GM21619 (cell line): ENCODE measurements around the gene MAP2K2.
"Not testable (repeated sequence)": the region's sequence is repeated elsewhere in the genome, so short reads cannot be mapped to it uniquely, and the experiment has no call there.

ENCODE experiments used
- ATAC-seq: cut with Tn5 transposase; IDR thresholded peaks from one replicate; pipeline ENCODE4 v1.9.1; 2021; ENCODE audit not compliant: unreplicated experiment

The MAP2K2 gene

DNA sequence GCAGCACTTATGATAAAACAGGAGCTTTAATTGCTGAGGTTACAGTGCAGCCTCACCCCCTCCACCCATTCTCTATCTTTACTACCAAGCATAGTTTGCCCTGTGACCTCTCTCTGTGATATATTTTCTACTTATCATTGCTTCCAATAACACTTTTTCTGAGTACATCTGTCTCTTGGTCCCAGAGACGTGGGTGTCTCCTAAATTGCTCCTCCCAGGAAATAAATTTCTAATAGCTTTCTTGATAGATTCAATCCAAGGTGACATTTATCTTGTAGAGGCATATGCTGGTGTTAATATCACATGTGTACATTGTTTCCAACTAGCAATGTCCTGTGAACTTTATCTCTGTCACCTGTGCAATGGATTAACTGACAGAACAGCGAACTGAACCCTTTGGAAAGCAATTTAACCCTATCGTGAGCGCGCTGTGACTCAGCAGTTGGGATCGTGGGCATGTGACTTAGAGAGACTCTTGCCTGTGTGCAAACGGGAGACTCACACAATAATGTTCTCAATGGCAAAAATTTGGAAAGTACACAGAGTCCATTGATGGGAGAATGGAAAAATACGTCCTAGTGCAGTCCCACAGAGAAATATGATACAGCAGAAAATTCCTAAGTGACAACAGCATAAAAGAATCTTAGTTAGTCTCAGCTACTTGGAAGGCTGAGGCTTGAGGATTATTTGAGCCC lies 7.0 kb upstream of the MAP2K2 start:
- ATAC-seq = no peak

DNA sequence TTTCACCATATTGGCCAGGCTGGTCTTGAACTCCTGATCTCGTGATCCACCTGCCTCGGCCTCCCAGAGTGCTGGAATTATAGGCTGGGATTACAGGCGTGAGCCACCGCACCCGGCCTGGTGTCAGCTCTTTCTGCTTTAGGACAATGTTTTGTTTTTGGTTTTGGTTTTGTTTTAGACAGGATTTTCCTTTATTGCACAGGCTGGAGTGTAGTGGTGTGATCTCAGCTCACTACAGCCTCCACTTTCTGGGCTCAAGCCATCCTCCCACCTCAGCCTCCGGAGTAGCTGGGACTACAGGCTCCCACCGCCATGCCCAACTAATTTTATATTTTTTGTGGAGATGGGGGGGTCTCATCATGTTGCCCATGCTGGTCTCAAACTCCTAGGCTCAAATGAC lies 5.1 kb upstream of the MAP2K2 start:
- not testable (repeated sequence) for ATAC-seq

DNA sequence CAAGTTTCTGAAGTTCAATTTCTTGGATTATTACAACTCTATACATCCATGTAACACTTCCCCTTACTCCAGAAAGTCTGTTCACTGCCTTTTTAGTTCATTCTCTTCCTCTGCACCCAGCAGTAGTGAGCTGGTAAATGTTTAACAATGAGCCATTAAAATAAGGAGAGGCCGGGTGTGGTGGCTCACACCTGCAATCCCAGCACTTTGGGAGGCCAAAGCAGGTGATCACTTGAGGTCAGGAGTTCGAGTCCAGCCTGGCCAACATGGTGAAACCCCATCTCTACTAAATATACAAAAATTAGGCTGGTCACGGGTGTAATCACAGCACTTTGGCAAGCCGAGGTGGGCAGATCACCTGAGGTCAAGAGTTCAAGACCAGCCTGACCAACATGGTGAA lies 3.4 kb upstream of the MAP2K2 start:
- not testable (repeated sequence) for ATAC-seq

DNA sequence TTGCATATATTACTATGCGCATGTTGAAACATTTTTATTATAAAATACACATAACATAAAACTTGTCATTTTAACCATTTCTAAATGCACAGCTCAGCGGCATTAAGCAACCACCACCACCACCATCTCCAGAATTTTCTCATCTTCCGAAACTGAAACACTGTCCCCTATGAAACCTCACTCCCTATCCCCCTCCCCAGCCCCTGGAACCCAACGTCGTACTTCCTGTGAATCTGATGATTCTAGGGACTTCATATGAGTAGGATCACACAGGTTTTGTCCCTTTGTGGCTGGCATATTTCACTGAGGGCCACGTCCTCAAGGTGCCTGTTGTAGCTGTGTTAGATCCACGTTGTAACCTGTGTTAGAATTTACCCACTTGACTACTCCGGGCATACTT lies 716 bp upstream of the MAP2K2 start:
- ATAC-seq = no peak

DNA sequence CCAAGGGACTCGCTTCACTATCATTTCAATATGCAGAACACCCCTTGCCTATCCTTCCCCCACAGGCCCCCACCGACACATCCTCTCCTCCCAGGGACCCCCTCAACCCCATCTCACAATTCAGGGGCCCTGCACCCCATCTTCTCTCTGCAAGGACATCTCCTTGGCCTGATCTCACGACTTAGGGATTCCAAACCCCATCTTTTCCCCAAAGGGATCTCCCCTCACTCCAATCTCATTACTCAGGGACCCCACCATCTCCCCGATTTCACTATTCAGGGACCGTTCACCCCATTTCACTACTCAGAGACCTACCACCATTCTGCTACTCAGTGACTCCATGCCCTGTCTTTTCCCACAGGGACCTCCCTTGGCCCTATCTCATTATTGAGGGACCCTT lies 1.4 kb downstream of the MAP2K2 start:
- ATAC-seq = no peak

DNA sequence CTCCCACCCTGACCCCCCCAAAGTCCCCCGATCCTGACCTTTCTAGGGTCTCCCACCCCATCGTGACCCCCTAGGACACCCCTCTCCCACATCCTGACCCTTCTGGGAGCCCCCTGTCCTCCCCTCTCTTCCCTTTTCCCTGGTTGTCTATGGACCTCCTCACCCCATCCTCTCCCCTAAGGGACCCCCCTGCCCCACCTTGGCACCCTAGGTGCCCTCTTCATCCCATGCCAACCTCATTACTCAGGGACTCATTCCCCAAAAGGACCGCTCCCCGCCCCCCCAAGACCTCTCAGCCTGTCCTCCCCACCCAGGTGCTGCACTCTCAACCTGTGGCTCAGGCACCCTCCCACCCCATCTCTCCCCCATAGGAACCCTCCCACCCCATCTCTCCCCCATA lies 2.1 kb downstream of the MAP2K2 start:
- ATAC-seq = no peak

DNA sequence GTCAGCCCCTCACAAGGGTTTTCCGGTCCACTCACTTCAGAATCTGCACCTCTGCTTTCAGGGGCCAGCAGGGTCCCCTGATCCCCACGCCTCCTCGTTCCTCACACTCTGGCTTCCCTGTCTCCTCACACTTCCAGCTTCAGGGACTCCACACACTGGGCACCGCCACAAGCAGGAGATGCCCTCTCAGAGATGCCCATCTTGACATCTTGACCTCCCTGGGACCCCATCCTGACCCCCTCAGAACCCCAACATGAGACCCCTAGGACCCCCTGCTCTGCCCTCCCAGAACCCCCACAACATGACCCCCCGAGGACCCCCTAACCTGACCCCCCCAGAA lies 2.7 kb downstream of the MAP2K2 start:
- ATAC-seq = no peak

DNA sequence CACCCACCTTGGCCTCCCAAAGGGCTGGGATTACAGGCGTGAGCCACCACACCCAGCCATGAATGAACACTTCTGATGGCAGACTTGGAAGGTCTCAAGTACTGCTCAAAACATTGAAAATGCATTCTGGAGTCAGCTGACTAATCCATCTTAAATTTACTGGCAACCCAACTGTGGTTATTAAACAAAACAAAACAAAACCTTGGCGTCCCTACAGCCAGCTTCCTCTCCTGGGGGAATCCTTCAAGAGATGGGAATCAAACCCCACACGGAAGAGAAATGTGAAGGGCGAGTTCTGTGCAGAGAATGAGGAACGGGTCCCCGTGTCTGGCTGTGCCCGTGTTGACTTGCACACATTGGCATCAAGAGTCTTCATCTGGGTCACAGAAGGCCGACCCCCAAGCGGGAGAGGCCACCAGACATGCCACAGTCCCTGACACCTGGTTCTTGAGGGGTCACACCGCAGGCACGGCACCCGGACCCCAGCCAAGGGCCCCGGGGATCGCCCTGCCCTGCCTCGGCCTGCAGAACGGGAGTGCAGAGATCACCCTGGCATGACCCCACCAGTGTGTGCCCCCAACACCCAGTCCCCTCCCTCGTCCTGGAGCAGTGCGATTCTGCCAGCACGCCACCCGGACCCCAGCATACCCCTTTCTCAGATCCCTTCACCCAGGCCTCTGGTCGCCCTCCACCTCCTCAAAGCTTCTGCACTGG lies 3.2 kb downstream of the MAP2K2 start:
- ATAC-seq = no peak

DNA sequence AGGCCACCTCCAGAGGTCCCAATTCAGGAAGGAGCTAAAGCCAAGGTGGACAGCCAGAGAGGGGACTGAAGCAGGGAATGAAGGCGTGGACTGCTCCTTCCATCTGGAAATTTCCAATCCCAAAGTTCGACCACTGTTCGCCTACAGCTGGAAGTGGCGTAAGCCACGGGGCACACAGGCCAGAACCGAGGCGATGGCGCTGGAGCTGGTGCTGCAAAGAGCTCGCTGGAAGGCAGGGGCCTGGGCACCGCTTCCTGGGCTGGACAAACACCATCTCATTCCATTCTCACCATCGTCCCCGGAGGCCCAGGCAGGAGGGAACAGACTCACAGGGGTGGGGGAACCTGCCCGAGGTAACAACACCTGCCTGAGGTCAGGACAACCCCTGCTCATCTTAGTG lies 4.2 kb downstream of the MAP2K2 start:
- ATAC-seq = no peak

DNA sequence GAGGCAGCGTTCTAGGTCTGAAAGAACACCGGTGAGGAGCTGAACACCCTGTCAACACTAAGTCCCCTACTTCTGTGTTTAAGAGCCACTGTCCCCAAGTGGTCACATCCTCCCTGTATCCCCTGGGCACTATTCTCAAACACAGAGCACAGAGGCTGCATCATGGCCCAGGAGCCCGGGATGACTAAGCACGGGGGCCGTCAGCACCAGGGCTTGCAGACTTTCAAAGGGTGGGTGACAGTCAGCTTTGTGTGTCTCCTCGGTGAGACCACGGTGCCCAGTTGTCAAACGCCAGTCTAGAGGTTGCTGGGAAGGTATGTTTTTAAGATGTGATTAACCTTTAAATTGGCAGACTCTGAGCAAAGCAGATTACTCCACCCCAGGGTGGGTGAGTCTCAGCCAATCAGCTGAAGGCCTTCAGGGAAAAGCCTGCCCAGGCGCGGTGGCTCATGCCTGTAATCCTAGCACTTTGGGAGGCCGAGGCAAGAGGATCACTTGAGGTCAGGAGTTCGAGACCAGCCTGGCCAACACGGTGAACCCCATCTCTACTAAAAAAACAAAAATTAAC lies 8.0 kb downstream of the MAP2K2 start:
- ATAC-seq = no peak

DNA sequence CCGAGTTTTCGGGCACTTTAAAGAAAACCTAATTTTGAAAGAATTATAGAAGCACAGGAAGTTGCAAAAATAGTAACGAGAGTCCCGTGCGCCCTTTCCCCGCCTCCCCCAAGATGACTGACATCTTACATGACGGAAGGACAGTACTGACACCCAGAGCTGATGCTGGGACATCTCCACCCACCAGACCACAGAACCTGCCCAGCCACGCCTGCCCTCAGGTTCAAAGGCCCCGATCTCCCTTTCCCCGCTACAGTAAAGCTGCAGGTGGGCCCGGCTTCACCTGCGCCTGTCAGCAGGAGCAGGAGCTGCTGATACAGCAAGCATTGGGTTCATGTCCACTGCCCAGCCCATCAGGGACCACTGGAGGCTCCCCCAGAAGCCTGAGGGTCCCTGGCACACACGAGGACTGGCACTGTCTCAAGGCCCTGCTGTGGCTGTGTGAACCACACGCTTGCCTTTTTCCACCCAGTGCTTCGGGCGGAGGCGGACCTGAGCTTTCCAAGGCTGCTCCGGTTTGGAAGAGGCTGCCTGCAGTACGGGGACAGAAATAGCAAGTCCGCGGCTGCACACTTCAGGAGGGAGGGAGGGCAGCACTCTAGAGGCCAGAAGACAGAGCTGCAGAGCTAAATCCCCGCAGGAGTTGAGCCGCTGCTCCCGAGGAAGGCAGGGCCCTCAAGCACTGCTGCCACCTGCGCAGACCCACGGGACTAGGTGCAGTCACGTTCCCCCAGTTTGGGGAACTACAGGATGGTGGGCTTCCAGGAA lies 8.7 kb downstream of the MAP2K2 start:
- ATAC-seq = peak; percentile 63

DNA sequence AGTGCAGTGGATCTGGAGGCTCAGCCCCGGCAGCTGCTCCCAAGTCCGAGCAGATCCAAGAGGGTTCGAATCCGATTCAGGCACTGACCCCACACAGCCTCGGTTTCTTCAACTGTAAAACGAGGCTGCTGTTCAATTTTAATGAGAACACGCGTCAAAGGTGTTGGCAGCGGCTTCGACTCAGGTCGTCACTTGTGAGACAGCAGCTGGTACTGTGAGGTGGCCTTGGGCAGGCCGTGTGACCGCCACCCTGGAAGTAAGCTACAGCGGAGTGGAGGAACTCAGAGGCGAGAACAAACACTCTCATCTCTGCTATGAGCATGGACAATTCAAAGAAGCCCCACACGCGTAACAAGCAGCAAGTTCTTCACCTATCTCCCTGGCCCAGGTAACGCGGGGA lies 9.7 kb downstream of the MAP2K2 start:
- no peak for ATAC-seq

DNA sequence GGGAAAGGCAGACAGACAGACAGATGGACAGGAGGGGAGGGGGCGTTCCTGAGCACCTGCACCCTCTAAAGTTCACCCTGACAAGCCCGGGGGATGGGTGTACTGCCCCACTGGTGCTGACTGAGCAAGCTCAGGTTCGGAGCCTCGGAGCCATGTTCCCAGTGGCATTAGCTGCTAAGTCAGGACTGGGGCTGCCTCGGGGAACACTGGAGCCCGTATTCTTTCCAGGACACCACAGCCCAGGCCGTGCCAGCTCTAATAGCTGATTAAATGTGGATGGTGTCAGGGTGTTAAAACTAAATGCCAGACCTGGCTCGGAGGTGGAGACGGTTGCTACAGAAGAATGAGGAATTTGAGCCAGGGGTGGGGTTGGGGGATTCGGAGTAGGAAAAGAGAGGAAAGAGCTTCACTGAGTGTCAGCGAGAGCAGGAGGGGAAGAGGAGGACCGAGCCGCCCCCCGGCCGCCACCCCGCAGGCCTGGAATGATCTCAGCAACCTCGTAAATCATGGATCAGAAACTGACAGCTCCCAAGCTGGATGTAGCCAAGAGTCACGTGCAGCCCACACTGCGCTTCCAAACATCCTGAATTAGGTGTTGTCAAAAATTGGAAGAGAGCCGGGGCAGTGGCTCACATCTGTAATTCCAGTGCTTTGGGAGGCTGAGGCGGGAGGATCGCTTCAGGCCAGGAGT lies 10.4 kb downstream of the MAP2K2 start:
- no peak for ATAC-seq

DNA sequence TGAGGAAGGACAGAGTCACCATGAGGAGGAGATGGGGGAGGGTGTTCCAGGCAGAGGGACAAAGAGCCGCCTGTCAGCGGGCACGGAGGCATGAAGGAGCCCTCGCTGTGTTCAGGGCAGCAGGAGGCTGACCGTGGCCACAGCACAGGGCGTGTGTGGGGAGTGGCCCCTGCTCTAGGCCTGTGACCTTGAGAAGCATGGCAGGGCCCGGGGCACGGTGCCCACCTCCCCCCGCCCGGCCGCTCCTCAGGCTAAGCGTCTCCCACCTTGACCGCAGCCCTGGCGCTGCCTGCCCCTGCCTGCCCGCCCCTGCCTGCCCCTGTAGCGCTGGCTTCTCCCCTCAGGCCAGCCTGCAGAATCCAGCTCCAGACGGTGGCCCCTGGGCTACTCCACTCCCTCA lies 11.6 kb downstream of the MAP2K2 start:
- no peak for ATAC-seq

DNA sequence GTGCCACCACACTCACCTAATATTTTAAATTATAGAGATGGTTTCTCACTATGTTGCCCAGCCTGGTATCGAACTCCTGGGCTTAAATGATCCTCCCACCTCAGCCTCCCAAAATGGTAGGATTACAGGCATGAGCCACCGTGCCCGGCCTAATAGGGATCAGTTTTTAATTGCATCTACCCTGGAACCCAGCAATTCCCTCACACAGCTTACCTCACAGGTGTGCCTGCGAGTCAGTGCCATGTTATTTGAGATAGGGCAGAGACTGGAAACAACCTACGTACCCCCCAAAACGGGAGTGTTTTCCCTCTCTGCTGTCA lies 14.3 kb downstream of the MAP2K2 start:
- ATAC-seq = no peak

DNA sequence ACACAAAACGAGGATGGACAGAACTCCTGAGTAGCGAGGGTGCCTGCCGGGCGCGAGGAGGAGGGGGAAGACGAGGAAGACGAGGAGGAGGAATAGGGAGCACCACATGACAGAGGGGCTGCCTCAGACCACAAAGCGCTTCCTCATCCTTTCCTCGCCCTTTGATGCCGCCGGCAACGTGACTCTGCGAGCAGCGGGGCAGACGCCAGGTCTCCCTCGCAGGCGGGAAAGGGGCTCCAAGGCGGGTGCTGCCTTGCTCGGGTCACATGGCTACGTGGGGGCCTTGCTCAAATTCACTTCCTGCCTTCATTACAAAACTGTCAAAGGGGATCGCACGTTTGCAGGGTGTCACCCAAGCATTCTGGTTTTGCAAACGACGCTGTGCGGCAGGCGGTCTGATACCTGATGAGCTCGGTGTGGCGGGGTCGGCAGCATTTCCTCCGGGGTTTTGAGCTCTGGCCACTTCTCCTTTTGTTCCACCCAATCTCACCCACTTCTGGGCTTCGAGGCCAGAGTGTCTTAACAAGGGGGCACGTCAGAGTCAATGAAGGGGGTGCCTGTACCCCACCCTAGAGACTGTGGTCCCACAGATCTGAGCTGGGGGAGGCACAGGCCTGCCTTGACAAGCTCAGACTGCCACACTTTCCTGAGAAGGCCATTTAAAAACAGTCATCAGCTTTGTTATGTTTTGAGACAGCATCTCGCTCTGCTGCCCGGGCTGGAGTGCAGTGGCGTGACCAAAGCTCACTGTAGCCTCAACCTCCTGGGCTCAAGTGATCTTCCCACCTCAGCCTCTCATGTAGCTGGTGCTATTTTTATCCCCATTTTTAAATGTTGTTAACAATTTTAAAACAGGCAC lies 14.9 kb downstream of the MAP2K2 start:
- peak; percentile 64 for ATAC-seq

DNA sequence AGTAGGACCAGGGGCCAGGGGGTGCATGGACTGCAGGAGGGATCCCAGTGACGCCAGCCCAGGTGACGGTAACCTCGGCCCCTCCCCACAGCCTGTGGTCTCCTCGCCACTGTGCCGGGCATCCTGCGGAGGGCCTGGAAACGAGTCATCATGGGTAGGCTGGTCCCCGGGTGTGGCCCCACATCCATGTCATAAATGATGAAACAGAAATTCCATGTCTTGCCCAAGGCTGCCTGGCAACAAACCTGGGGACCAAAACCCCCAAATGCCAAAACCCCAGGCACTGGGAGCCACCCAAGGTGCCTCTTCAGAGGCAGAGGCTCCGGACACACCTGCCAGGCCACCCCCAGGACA lies 20.9 kb downstream of the MAP2K2 start:
- ATAC-seq = no peak

DNA sequence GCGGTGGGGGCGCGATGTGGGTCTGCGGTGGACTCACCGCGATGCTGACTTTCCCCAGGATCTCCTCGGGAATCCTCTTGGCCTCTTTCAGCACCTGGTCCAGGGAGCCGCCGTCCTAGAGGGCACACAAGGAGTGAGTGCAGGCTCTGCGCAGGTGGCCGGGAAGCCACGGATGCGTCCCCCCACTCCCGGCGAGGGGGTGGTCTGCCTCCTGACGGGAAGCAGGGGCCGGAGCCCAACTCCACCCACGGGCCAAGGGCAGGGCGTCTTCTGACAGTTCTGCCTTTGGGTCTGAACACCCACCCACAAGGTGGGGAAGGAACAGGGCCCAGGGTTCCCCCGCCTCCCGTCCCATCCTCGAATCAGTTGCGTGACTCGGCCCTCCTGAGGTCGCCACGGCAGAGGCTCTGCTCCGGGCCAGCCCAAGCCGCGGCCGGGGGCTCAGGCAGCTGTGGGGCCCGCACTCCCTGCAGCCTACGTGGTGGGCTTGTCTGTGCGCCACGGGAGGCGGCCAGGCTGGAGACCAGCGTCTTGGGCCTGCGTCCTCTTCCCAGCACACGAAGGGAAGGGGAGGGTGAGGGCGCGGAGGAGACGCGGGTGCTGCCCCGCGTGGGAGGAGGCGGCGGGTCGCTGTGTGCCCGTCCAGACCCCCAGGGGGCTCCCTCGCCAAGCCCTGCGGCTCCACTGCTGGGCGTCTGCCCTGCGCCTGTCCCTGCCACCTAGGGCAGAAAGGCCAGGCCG lies 21.4 kb downstream of the MAP2K2 start:
- no peak for ATAC-seq

DNA sequence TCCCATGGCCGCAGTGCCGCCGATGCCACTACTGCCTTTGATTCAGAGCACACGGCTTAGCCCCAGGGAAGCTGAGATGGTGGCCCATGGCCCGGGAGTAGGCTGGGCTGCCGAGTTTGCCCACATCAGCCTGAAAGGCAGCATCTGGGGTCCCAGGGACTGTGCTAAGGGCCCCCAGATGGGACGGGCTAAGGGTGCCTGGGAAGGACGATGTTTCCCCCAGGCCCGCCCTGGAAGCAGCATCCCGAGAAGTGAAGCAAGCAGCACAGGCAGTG lies 22.5 kb downstream of the MAP2K2 start:
- no peak for ATAC-seq
